K562 (cell line): Measurements from ENCODE around the gene LMAN2. TPM values are rescaled to one million over a fixed set of nuclear protein-coding genes. Genes with fewer than 3 reads are reported as not detected.
A peak's percentile ranks its signal among the peaks of the same experiment; 100 is the strongest.

Experiments used
- CHD2 ChIP-seq: IDR thresholded peaks from 2 replicates; pipeline ENCODE4 v1.6.1; 2011; ENCODE audit warnings: low read depth, low read length
- ELF1 ChIP-seq: fragments of 200-800 bp; sonication (Bioruptor generic); IDR thresholded peaks from 2 replicates; pipeline ENCODE4 v1.6.1; 2016; ENCODE audit warnings: missing genetic modification characterization, missing compliant biosample characterization
- JUND ChIP-seq, 2 experiments: IDR thresholded peaks; 2 replicates in 1 of 2; 3 replicates in 1 of 2; pipeline ENCODE4 v1.6.1; 2011; ENCODE audit warnings: borderline replicate concordance in 2 of 2, low read depth in 2 of 2, low read length in 2 of 2, improper control_type of control experiment in 1 of 2, missing biosample characterization in 1 of 2, missing genetic modification characterization in 1 of 2, missing genetic modification reagents in 1 of 2
- KLF1 ChIP-seq: fragments of 450-650 bp; IDR thresholded peaks from 2 replicates; pipeline ENCODE4 v1.6.1; 2016; ENCODE audit warnings: missing genetic modification characterization, missing compliant biosample characterization
- MBD2 ChIP-seq: sonication (generic); IDR thresholded peaks from 2 replicates; pipeline ENCODE4 v1.6.1; 2016; ENCODE audit warnings: low read depth, borderline replicate concordance
- RB1 ChIP-seq: fragments of 450-650 bp; IDR thresholded peaks from 2 replicates; pipeline ENCODE4 v1.6.1; 2017; ENCODE audit warnings: low read depth, mild to moderate bottlenecking
- XRCC5 ChIP-seq: fragments of 200-400 bp; formaldehyde crosslinking; IDR thresholded peaks from 2 replicates; pipeline ENCODE4 v1.6.1; 2017; ENCODE audit warnings: low read depth, mild to moderate bottlenecking, low read length
- ZKSCAN1 ChIP-seq: fragments of 150-350 bp; IDR thresholded peaks from 2 replicates; pipeline ENCODE4 v1.6.1; 2016; ENCODE audit warnings: low read depth, low read length
- ZNF253 ChIP-seq: fragments of 250-450 bp; sonication (Bioruptor Pico); conservative IDR thresholded peaks from 2 replicates; pipeline ENCODE4 v1.6.1; 2021; ENCODE audit warnings: mild to moderate bottlenecking
- polyA plus RNA-seq, 8 experiments: library from polyadenylated mRNA; depleted of rRNA in 4 of 8; stranded (reverse) in 5 of 8; unstranded in 3 of 8; fragments of >200 nt; fragmentation: Nextera tagmentation in 2 of 8; fragmentation: Illumina TruSeq in 1 of 8; extraction: Ambion mirVana in 2 of 8; extraction: Trizol in 1 of 8; gene quantifications; 2 replicates each; pipeline versions ENCODE4 v1.2.1 to v1.2.3, GENCODE V29; 2011 to 2014; ENCODE audit warnings: inconsistent platforms in 1 of 8, missing spikeins in 1 of 8
- total RNA-seq, 7 experiments: library from RNA; depleted of rRNA in 6 of 7; stranded (reverse); fragments of >200 nt in 6 of 7; fragmentation: Illumina TruSeq in 2 of 7; extraction: Trizol in 2 of 7; gene quantifications; 2 replicates each; pipeline versions ENCODE4 v1.2.1 to v1.2.3, GENCODE V29; 2011 to 2021; ENCODE audit warnings: low replicate concordance in 1 of 7
- TF ChIP-seq, protein P1 (sequence below): sonication (generic); formaldehyde crosslinking; IDR thresholded peaks from 2 replicates; pipeline ENCODE4 v1.8.1; 2023; ENCODE audit warnings: mild to moderate bottlenecking, missing genetic modification reagents
- TF ChIP-seq, protein P2 (sequence below): fragments of 450-650 bp; formaldehyde crosslinking; IDR thresholded peaks from 2 replicates; pipeline ENCODE4 v1.4.0; 2020; ENCODE audit warnings: mild to moderate bottlenecking, moderate library complexity
- TF ChIP-seq, protein P3 (sequence below), 2 experiments: fragments of 150-350 bp in 1 of 2; IDR thresholded peaks; 2 replicates each; pipeline ENCODE4 v1.6.1; 2012 to 2016; ENCODE audit warnings: low read depth in 2 of 2, low read length in 2 of 2, mild to moderate bottlenecking in 1 of 2, moderate library complexity in 1 of 2
- TF ChIP-seq, protein P4 (sequence below), 2 experiments: IDR thresholded peaks; 2 replicates each; pipeline ENCODE4 v1.6.1; 2011; ENCODE audit warnings: borderline replicate concordance in 1 of 2, control low read depth in 1 of 2, low read depth in 1 of 2, low read length in 1 of 2, mild to moderate bottlenecking in 1 of 2, mixed read lengths in 1 of 2, moderate library complexity in 1 of 2; ENCODE audit not compliant: insufficient read depth in 1 of 2, insufficient read length in 1 of 2, poor library complexity in 1 of 2, severe bottlenecking in 1 of 2; ENCODE audit errors: extremely low read depth in 1 of 2
- TF ChIP-seq, protein P5 (sequence below): fragments of 450-650 bp; IDR thresholded peaks from 2 replicates; pipeline ENCODE4 v1.7.1; 2018; ENCODE audit warnings: mild to moderate bottlenecking, low read depth; ENCODE audit not compliant: partially characterized antibody

LMAN2 gene
- total and polyA plus RNA-seq, 9 of the 15 experiments (the other 6 are each of a cell fraction or from before 2014, with no cell fraction given): 2.7 to 254 (median 136) TPM

DNA sequence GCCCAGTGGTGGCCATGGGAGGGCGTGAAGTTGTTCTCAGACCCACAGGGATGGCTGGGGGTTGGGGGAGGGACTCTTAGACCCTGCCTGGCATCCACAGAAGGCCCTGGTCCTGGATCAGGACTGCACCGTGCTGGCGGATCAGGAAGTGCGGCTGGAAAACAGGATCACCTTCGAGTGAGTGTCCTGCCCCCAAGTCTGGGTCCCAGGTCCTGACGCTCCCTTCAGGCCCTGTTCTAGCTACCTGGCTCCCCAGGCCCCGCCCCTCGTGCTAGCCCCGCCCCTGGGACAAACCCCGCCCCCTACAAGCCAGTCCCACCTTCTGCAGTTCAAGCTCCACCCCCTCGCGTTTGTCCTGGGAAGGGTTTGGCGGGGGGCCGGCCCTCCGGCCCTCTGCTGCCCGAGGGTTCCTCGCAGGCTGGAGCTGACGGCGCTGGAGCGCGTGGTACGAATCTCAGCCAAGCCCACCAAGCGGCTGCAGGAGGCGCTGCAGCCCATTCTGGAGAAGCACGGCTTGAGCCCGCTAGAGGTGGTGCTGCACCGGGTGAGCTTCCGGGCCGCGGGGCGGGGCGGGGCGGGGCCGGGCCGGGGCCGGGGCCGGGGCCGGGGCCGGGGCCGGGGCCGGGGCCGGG, 19.1 kb upstream of the LMAN2 start (continued):
- TF ChIP-seq, protein P1, sequence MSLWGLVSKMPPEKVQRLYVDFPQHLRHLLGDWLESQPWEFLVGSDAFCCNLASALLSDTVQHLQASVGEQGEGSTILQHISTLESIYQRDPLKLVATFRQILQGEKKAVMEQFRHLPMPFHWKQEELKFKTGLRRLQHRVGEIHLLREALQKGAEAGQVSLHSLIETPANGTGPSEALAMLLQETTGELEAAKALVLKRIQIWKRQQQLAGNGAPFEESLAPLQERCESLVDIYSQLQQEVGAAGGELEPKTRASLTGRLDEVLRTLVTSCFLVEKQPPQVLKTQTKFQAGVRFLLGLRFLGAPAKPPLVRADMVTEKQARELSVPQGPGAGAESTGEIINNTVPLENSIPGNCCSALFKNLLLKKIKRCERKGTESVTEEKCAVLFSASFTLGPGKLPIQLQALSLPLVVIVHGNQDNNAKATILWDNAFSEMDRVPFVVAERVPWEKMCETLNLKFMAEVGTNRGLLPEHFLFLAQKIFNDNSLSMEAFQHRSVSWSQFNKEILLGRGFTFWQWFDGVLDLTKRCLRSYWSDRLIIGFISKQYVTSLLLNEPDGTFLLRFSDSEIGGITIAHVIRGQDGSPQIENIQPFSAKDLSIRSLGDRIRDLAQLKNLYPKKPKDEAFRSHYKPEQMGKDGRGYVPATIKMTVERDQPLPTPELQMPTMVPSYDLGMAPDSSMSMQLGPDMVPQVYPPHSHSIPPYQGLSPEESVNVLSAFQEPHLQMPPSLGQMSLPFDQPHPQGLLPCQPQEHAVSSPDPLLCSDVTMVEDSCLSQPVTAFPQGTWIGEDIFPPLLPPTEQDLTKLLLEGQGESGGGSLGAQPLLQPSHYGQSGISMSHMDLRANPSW (CRISPR knock-in tag): no peak
- TF ChIP-seq ELF1 (tag) (0 out of 2 replicates have a peak, but pooled peaks have one; percentile 22), ZNF253 (CRISPR knock-in tag) (no peak), MBD2 (no peak), RB1 (peak; percentile 93), ZKSCAN1 (no peak), XRCC5 (0 out of 2 replicates have a peak, but pooled peaks have one; percentile 54), CHD2 (no peak), KLF1 (tag) (no peak), JUND (IDR thresholded peaks at IDR 0.05; ENCODE audit: borderline replicate concordance, low read depth, low read length) (peak; percentile 64; the same call in 1 of the 2 replicates), JUND (tag; IDR thresholded peaks at IDR 0.05; ENCODE audit: borderline replicate concordance, low read depth, low read length) (no peak; the same call in 2 of the 3 replicates)
- TF ChIP-seq, protein P2, sequence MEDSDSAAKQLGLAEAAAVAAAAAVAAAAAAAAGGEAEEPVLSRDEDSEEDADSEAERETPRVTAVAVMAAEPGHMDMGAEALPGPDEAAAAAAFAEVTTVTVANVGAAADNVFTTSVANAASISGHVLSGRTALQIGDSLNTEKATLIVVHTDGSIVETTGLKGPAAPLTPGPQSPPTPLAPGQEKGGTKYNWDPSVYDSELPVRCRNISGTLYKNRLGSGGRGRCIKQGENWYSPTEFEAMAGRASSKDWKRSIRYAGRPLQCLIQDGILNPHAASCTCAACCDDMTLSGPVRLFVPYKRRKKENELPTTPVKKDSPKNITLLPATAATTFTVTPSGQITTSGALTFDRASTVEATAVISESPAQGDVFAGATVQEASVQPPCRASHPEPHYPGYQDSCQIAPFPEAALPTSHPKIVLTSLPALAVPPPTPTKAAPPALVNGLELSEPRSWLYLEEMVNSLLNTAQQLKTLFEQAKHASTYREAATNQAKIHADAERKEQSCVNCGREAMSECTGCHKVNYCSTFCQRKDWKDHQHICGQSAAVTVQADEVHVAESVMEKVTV (CRISPR knock-in tag): no peak
- TF ChIP-seq, protein P3, sequence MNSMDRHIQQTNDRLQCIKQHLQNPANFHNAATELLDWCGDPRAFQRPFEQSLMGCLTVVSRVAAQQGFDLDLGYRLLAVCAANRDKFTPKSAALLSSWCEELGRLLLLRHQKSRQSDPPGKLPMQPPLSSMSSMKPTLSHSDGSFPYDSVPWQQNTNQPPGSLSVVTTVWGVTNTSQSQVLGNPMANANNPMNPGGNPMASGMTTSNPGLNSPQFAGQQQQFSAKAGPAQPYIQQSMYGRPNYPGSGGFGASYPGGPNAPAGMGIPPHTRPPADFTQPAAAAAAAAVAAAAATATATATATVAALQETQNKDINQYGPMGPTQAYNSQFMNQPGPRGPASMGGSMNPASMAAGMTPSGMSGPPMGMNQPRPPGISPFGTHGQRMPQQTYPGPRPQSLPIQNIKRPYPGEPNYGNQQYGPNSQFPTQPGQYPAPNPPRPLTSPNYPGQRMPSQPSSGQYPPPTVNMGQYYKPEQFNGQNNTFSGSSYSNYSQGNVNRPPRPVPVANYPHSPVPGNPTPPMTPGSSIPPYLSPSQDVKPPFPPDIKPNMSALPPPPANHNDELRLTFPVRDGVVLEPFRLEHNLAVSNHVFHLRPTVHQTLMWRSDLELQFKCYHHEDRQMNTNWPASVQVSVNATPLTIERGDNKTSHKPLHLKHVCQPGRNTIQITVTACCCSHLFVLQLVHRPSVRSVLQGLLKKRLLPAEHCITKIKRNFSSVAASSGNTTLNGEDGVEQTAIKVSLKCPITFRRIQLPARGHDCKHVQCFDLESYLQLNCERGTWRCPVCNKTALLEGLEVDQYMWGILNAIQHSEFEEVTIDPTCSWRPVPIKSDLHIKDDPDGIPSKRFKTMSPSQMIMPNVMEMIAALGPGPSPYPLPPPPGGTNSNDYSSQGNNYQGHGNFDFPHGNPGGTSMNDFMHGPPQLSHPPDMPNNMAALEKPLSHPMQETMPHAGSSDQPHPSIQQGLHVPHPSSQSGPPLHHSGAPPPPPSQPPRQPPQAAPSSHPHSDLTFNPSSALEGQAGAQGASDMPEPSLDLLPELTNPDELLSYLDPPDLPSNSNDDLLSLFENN (IDR thresholded peaks at IDR 0.05; ENCODE audit: low read depth in 2 of 2, low read length in 2 of 2): no peak
- TF ChIP-seq, protein P4, sequence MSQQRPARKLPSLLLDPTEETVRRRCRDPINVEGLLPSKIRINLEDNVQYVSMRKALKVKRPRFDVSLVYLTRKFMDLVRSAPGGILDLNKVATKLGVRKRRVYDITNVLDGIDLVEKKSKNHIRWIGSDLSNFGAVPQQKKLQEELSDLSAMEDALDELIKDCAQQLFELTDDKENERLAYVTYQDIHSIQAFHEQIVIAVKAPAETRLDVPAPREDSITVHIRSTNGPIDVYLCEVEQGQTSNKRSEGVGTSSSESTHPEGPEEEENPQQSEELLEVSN (IDR thresholded peaks at IDR 0.05; ENCODE audit: borderline replicate concordance in 1 of 2, extremely low read depth in 1 of 2, insufficient read depth in 1 of 2, insufficient read length in 1 of 2, low read depth in 1 of 2, low read length in 1 of 2, poor library complexity in 1 of 2, severe bottlenecking in 1 of 2): peak; percentile 84 to 96
- TF ChIP-seq, protein P5, sequence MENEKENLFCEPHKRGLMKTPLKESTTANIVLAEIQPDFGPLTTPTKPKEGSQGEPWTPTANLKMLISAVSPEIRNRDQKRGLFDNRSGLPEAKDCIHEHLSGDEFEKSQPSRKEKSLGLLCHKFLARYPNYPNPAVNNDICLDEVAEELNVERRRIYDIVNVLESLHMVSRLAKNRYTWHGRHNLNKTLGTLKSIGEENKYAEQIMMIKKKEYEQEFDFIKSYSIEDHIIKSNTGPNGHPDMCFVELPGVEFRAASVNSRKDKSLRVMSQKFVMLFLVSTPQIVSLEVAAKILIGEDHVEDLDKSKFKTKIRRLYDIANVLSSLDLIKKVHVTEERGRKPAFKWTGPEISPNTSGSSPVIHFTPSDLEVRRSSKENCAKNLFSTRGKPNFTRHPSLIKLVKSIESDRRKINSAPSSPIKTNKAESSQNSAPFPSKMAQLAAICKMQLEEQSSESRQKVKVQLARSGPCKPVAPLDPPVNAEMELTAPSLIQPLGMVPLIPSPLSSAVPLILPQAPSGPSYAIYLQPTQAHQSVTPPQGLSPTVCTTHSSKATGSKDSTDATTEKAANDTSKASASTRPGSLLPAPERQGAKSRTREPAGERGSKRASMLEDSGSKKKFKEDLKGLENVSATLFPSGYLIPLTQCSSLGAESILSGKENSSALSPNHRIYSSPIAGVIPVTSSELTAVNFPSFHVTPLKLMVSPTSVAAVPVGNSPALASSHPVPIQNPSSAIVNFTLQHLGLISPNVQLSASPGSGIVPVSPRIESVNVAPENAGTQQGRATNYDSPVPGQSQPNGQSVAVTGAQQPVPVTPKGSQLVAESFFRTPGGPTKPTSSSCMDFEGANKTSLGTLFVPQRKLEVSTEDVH: no peak
